GM18517 (cell line): Measurements from ENCODE around the gene MBD3L2.
"Not testable (repeated sequence)": the region's sequence is repeated elsewhere in the genome, so short reads cannot be mapped to it uniquely, and the experiment has no call there.

Experiments
- ATAC-seq: cut with Tn5 transposase; IDR thresholded peaks from one replicate; pipeline ENCODE4 v1.9.1; 2021; ENCODE audit warnings: mild to moderate bottlenecking, moderate library complexity; ENCODE audit not compliant: unreplicated experiment

Gene MBD3L2

GRCh38 chr19:7049021-7049420 lies at the start of gene MBD3L2:
MBD3L2 (plus strand) TSS chr19:7049321; CDS start chr19:7049374, 53 bp downstream.
- ATAC-seq: not testable (repeated sequence)

- ATAC-seq: no peak
These were observed 49.2 kb upstream of the MBD3L2 start for GRCh38 chr19:6999933-7000332.

GRCh38 chr19:7000333-7000732 lies 48.8 kb upstream of the MBD3L2 start:
- ATAC-seq: no peak

GRCh38 chr19:7000816-7001215 lies 48.3 kb upstream of the MBD3L2 start:
- no peak for ATAC-seq

GRCh38 chr19:7004313-7004931 lies 44.7 kb upstream of the MBD3L2 start:
- ATAC-seq: no peak

GRCh38 chr19:7006135-7006704 lies 42.9 kb upstream of the MBD3L2 start:
- ATAC-seq: no peak

- no peak for ATAC-seq
These were observed 41.3 kb upstream of the MBD3L2 start for GRCh38 chr19:7007859-7008258.

GRCh38 chr19:7010722-7011593 lies 38.2 kb upstream of the MBD3L2 start:
- no peak for ATAC-seq

GRCh38 chr19:7013678-7014077 lies 35.4 kb upstream of the MBD3L2 start:
- ATAC-seq: no peak

GRCh38 chr19:7018828-7019227 lies 30.3 kb upstream of the MBD3L2 start:
- no peak for ATAC-seq

- not testable (repeated sequence) for ATAC-seq
These were observed 27.8 kb upstream of the MBD3L2 start, which contains the start of gene MBD3L2B for GRCh38 chr19:7021331-7021730. MBD3L2B (minus strand) TSS chr19:7021431; CDS start chr19:7021397, 34 bp downstream.

GRCh38 chr19:7028790-7029189 lies 20.3 kb upstream of the MBD3L2 start:
- ATAC-seq: not testable (repeated sequence)

- ATAC-seq: not testable (repeated sequence)
These were observed 18.8 kb upstream of the MBD3L2 start, which contains the start of gene MBD3L5 for GRCh38 chr19:7030278-7030677. MBD3L5 (plus strand) TSS chr19:7030578; CDS start chr19:7030612, 34 bp downstream.

- not testable (repeated sequence) for ATAC-seq
These were observed 9.0 kb upstream of the MBD3L2 start, which contains the start of gene MBD3L4 for GRCh38 chr19:7040079-7040478. MBD3L4 (minus strand) TSS chr19:7040179; CDS start chr19:7040144, 35 bp downstream.

- not testable (repeated sequence) for ATAC-seq
These were observed 7.6 kb upstream of the MBD3L2 start for GRCh38 chr19:7041563-7041962.

GRCh38 chr19:7051421-7051820 lies 2.3 kb downstream of the MBD3L2 start:
- not testable (repeated sequence) for ATAC-seq

- not testable (repeated sequence) for ATAC-seq
These were observed 3.8 kb downstream of the MBD3L2 start for GRCh38 chr19:7052896-7053295.

- ATAC-seq: not testable (repeated sequence)
These were observed 5.7 kb downstream of the MBD3L2 start for GRCh38 chr19:7054635-7055368.

- ATAC-seq: not testable (repeated sequence)
These were observed 6.6 kb downstream of the MBD3L2 start for GRCh38 chr19:7055679-7056078.

- not testable (repeated sequence) for ATAC-seq
These were observed 7.2 kb downstream of the MBD3L2 start for GRCh38 chr19:7056371-7056770.

GRCh38 chr19:7058576-7058975 lies 9.5 kb downstream of the MBD3L2 start, which contains the start of gene MBD3L3:
MBD3L3 (minus strand) TSS chr19:7058676; CDS start chr19:7058605, 71 bp downstream.
- ATAC-seq: not testable (repeated sequence)
